Measurements from ENCODE around the gene TRPM8. TPM values are rescaled to one million over a fixed set of nuclear protein-coding genes. Genes with fewer than 3 reads are reported as not detected.

Gene TRPM8
- total and polyA plus RNA-seq, 2 experiments from 2014 or later, result 0.83 TPM; not detected in 1

DNA sequence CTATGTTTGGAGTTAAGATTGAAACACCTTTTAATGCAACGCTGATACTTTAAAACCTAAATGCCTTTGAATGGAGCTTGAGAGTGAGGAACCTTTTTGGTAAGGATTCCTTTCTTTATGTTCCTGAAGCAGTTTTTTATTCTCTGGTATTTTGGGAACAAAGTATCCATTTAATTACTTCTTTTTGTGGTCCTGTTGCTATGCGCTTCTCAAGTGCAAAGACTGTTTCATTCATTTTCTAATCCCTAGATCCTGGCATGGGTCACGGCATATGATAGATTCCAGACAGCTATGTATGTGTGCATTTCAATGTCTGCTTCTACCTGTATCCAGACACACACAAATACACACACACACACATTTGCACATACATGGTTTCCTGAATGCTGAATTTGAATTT lies 28.0 kb downstream of the TRPM8 start:
- Histone ChIP-seq H3K4me1 (ENCODE audit: low read depth) (no peaks in the 10 kb centered on the region), H3K36me3 (no peaks in the 10 kb centered on the region), H3K27ac (no peak overlapping the region), H3K9me3 (ENCODE audit: low read depth) (no peaks in the 10 kb centered on the region), H3K27me3 (peaks cover 5% of the 10 kb centered on the region), H3K4me3 (no peak overlapping the region)
- DNase-seq (ENCODE audit: low read depth in 1 of 2, low spot score in 1 of 2), result no peak
- TF ChIP-seq, protein P1, sequence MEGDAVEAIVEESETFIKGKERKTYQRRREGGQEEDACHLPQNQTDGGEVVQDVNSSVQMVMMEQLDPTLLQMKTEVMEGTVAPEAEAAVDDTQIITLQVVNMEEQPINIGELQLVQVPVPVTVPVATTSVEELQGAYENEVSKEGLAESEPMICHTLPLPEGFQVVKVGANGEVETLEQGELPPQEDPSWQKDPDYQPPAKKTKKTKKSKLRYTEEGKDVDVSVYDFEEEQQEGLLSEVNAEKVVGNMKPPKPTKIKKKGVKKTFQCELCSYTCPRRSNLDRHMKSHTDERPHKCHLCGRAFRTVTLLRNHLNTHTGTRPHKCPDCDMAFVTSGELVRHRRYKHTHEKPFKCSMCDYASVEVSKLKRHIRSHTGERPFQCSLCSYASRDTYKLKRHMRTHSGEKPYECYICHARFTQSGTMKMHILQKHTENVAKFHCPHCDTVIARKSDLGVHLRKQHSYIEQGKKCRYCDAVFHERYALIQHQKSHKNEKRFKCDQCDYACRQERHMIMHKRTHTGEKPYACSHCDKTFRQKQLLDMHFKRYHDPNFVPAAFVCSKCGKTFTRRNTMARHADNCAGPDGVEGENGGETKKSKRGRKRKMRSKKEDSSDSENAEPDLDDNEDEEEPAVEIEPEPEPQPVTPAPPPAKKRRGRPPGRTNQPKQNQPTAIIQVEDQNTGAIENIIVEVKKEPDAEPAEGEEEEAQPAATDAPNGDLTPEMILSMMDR (IDR thresholded peaks at IDR 0.05; ENCODE audit: low read depth, low read length), result no peak

DNA sequence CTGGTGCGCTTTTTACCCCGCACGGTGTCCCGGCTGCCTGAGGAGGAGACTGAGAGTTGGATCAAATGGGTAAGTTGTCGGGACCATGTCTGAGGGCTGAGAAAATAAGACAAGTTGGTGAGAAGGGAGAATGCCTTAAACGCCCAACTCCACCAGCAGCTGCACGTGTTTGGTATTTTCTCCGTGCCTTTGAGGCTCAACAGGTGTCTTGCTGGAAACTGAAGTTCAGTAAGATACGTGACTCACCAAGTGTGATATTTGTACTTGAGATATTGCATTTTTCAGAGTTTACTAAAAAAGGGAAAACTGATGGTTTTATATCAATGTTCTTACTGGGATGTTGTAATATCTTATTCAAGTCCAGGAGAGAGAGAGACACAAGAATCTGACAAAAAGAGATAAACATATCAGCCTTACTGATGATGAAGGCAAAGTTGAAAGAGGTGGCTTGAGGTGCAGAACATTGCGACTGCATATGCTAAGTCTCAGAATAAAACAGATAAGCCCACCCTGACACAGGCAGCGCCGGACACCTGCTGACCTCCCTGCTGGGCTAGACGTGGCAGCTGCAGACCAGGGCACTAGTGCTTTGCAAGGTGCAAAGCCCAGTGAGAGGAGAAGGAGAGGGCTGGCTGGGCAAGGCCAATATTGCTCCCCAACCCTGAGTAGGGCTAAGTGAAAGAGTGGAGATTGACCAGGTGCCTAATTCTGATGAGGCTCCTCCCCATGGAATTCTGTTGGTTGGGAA lies 33.1 kb downstream of the TRPM8 start:
- H3K4me1 ChIP-seq (ENCODE audit: low read depth), result no peaks in the 10 kb centered on the region
- H3K36me3 ChIP-seq, result no peaks in the 10 kb centered on the region
- TF ChIP-seq, protein P1 (IDR thresholded peaks at IDR 0.05; ENCODE audit: low read depth, low read length), result no peak
- H3K27ac ChIP-seq, result no peak overlapping the region
- DNase-seq (ENCODE audit: low read depth in 1 of 2, low spot score in 1 of 2), result no peak
- H3K9me3 ChIP-seq (ENCODE audit: low read depth), result no peaks in the 10 kb centered on the region
- H3K27me3 ChIP-seq, result no peaks in the 10 kb centered on the region
- no peak overlapping the region for H3K4me3 ChIP-seq

DNA sequence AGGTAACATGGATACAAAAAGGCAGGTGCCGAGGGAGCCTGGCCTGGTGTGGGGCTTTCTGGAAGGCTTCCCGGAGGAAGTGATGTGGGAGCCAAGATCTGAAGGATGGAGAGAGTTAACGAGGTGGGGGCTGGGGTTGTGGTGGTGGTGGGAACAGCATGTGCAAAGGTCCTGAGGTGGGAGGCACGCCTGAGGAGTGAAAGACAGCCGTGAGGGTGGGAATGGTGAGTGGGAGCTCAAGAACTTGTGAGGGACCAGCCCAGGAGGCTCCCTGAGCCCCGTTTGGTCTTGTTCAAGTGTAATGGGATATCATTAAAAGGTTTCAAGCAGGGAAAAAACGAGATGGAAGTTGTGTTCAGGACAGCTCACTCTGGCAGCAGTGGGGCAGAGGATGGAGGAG lies 35.2 kb downstream of the TRPM8 start:
- TF ChIP-seq, protein P1 (IDR thresholded peaks at IDR 0.05; ENCODE audit: low read depth, low read length), result no peak

DNA sequence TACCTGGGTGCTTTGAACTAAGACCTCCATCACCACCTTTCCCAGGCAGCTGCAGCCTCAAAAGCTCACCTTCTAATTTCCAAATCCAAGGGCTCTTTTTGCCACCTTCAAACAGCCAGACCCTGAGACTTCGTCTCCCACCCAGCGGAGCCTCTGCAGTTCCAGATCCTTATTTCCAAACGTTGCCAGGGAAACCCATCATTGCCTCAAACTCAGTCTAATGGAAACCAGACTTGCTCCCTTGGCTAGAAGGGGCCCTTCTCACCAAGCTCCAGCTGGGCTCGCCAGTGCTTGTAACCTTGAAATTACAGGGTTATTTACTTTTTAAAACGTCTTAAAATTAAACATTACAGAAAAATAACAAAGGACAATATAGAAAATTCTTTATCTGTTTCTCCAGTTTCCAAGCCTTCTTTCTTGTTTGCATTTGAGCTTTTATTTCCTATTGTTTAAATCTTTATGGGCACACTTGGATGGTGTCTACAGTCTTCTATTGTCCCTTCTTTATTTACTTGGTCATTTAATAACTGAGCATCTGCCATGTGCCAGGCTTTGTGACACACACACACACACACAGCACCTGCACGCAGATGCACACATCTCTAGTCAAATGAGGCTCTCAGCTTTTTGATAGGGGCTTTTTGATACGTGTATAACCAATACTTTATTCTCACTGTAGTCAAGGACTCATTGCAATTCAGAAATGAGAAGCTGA lies 36.1 kb downstream of the TRPM8 start:
- Histone ChIP-seq H3K36me3 (no peaks in the 10 kb centered on the region), H3K4me1 (ENCODE audit: low read depth) (no peaks in the 10 kb centered on the region), H3K27ac (no peak overlapping the region), H3K9me3 (ENCODE audit: low read depth) (no peaks in the 10 kb centered on the region), H3K4me3 (no peak overlapping the region), H3K27me3 (no peaks in the 10 kb centered on the region)
- TF ChIP-seq, protein P1 (IDR thresholded peaks at IDR 0.05; ENCODE audit: low read depth, low read length), result no peak
- no peak for DNase-seq (ENCODE audit: low read depth in 1 of 2, low spot score in 1 of 2)

More for the DNA sequence above, 35.2 kb downstream of the TRPM8 start:
- Histone ChIP-seq H3K36me3 (no peaks in the 10 kb centered on the region), H3K27ac (no peak overlapping the region), H3K4me3 (no peak overlapping the region), H3K4me1 (ENCODE audit: low read depth) (no peaks in the 10 kb centered on the region), H3K27me3 (no peaks in the 10 kb centered on the region), H3K9me3 (ENCODE audit: low read depth) (no peaks in the 10 kb centered on the region)
- no peak for DNase-seq (ENCODE audit: low read depth in 1 of 2, low spot score in 1 of 2)

DNA sequence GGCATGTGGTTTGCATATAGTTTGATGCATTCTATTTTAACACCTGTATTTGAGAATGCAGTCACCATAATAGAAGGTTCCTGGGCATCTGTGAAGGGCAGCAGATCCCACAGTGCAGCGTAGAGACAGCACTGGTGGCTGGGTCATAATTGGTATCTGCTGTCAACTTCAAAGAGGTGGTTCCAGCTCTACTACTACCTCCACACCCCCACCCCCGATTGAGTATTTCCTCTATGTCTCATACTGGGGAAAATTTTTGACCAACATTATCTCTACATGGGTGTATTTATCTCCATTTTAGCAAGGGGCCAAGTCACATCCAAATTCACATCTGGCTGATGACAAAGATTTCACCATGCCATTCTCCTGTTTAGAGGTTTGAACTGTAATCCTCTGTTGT lies 43.0 kb downstream of the TRPM8 start:
- DNase-seq (ENCODE audit: low read depth in 1 of 2, low spot score in 1 of 2), result no peak
- Histone ChIP-seq H3K4me1 (ENCODE audit: low read depth) (no peaks in the 10 kb centered on the region), H3K27me3 (no peaks in the 10 kb centered on the region), H3K4me3 (no peak overlapping the region), H3K36me3 (no peaks in the 10 kb centered on the region), H3K27ac (no peak overlapping the region), H3K9me3 (ENCODE audit: low read depth) (no peaks in the 10 kb centered on the region)
- TF ChIP-seq, protein P1 (IDR thresholded peaks at IDR 0.05; ENCODE audit: low read depth, low read length), result no peak

Measured in cardiac muscle cell (in vitro differentiated cells and primary cell).